Gastrocnemius medialis (tissue), 4 donors: ENCODE results near the gene EYS. TPM values are rescaled to one million over a fixed set of nuclear protein-coding genes. Genes with fewer than 3 reads are reported as not detected.

Experiments used
- ATAC-seq, 2 donors: fragments of 150-250 bp; one replicate each; pipeline ENCODE4 v1.9.1; 2016
- DNase-seq, 2 donors: peaks; one replicate each; pipeline ENCODE4 v3.0.0-alpha.2; 2019
- H3K27ac ChIP-seq, 4 donors: fragments of 200-600 bp; sonication (generic); 1 replicate in 1 of 4; 2 replicates in 3 of 4; pipeline ENCODE4 v1.5.1; 2016 to 2018; ENCODE audit warnings: mild to moderate bottlenecking in 2 of 4, moderate library complexity in 1 of 4
- H3K27me3 ChIP-seq, 3 donors: fragments of 200-600 bp; sonication (generic) in 2 of 3; 1 replicate in 1 of 3; 2 replicates in 2 of 3; pipeline versions ENCODE4 v1.5.1 to v1.6.0; 2016 to 2019; ENCODE audit warnings: mild to moderate bottlenecking in 1 of 3, moderate library complexity in 1 of 3
- H3K36me3 ChIP-seq, 2 donors: fragments of 200-600 bp; sonication (generic) in 1 of 2; one replicate each; pipeline ENCODE4 v1.5.1; 2017 to 2018
- H3K4me1 ChIP-seq, 2 donors: fragments of 200-600 bp; sonication (generic) in 1 of 2; one replicate each; pipeline ENCODE4 v1.5.1; 2016 to 2017; ENCODE audit warnings: mild to moderate bottlenecking in 2 of 2
- H3K4me3 ChIP-seq, 4 donors: fragments of 200-600 bp; sonication (generic) in 3 of 4; 1 replicate in 1 of 4; 2 replicates in 3 of 4; pipeline ENCODE4 v1.5.1; 2016 to 2019; ENCODE audit warnings: mild to moderate bottlenecking in 2 of 4
- H3K9me3 ChIP-seq, 3 donors: fragments of 200-600 bp; sonication (generic) in 2 of 3; 1 replicate in 1 of 3; 2 replicates in 2 of 3; pipeline ENCODE4 v1.5.1; 2016 to 2019
- CTCF ChIP-seq, 5 experiments: fragments of 450-650 bp in 3 of 5; fragments of 200-600 bp in 2 of 5; sonication (generic) in 2 of 5; IDR thresholded peaks in 4 of 5; conservative IDR thresholded peaks in 1 of 5; 1 replicate in 4 of 5; 2 replicates in 1 of 5; pipeline ENCODE4 v1.5.1; 2016 to 2019; ENCODE audit warnings: antibody characterized with exemption in 5 of 5, mild to moderate bottlenecking in 3 of 5, moderate library complexity in 3 of 5
- POLR2A ChIP-seq, 2 donors: fragments of 450-650 bp; IDR thresholded peaks; one replicate each; pipeline ENCODE4 v1.6.1; 2017; ENCODE audit warnings: antibody characterized with exemption in 2 of 2, mild to moderate bottlenecking in 2 of 2, moderate library complexity in 2 of 2
- in situ Hi-C, 4 donors: fragments of 200-750 bp; cut with MboI; loops; one replicate each; pipeline versions ENCODE4 v1.15.0 to v1.8.0; 2017; ENCODE audit warnings: low sequenced_read_pairs in 4 of 4
- intact Hi-C: fragments of 100-400 bp; cut with DNase I; formaldehyde crosslinking; loops from one replicate; pipeline ENCODE4 v1.15.1; 2023; ENCODE audit warnings: low total_unique reads
- total RNA-seq, 4 donors: library from RNA; depleted of rRNA; stranded (reverse); fragments of >200 nt; gene quantifications; one replicate each; pipeline versions ENCODE4 v1.1.0 to v1.2.3, GENCODE V29; 2016

The EYS gene
- total RNA-seq, 4 donors from 2014 or later: 0.20 TPM; not detected in 3

- Histone ChIP-seq H3K9me3 (no peaks in the 10 kb centered on the region), H3K4me3 (no peak overlapping the region), H3K4me1 (no peaks in the 10 kb centered on the region), H3K27me3 (no peaks in the 10 kb centered on the region), H3K27ac (no peak overlapping the region), H3K36me3 (no peaks in the 10 kb centered on the region)
- no peak for ATAC-seq
- DNase-seq: no peak
- in situ Hi-C loops: no loop called here
- intact Hi-C loops: no loop called here
- no peak for TF ChIP-seq CTCF (IDR thresholded peaks at IDR 0.05 in 4 of 5, conservative IDR thresholded peaks at IDR 0.05 in 1 of 5)
Observed at GRCh38 chr6:65071480-65071879, 635.5 kb downstream of the EYS start.

- Histone ChIP-seq H3K9me3 (no peaks in the 10 kb centered on the region), H3K4me1 (no peaks in the 10 kb centered on the region), H3K36me3 (no peaks in the 10 kb centered on the region), H3K27ac (no peak overlapping the region), H3K4me3 (no peak overlapping the region), H3K27me3 (no peaks in the 10 kb centered on the region)
- intact Hi-C loops (no loop called here), in situ Hi-C loops (no loop called here)
- TF ChIP-seq POLR2A (IDR thresholded peaks at IDR 0.05) (no peak), CTCF (IDR thresholded peaks at IDR 0.05 in 4 of 5, conservative IDR thresholded peaks at IDR 0.05 in 1 of 5) (no peak)
- ATAC-seq: no peak
- no peak for DNase-seq
Observed at GRCh38 chr6:65064844-65065243, 642.2 kb downstream of the EYS start.

GRCh38 chr6:65059568-65059967, 647.5 kb downstream of the EYS start:
- ATAC-seq: no peak
- intact Hi-C loops: no loop called here
- Histone ChIP-seq H3K36me3 (no peaks in the 10 kb centered on the region), H3K27me3 (no peaks in the 10 kb centered on the region), H3K9me3 (no peaks in the 10 kb centered on the region), H3K27ac (no peak overlapping the region), H3K4me3 (no peak overlapping the region), H3K4me1 (no peaks in the 10 kb centered on the region)
- no peak for DNase-seq
- in situ Hi-C loops: no loop called here
- TF ChIP-seq CTCF (IDR thresholded peaks at IDR 0.05 in 4 of 5, conservative IDR thresholded peaks at IDR 0.05 in 1 of 5): no peak
- no peak for TF ChIP-seq POLR2A (IDR thresholded peaks at IDR 0.05)

GRCh38 chr6:65055545-65055944, 651.5 kb downstream of the EYS start:
- in situ Hi-C loops: no loop called here

More at GRCh38 chr6:65055545-65055944, 651.5 kb downstream of the EYS start:
- no peaks in the 10 kb centered on the region for H3K27me3 ChIP-seq
- no peak for ATAC-seq
- H3K4me3 ChIP-seq: no peak overlapping the region
- no peaks in the 10 kb centered on the region for H3K4me1 ChIP-seq
- H3K36me3 ChIP-seq: no peaks in the 10 kb centered on the region
- H3K9me3 ChIP-seq: no peaks in the 10 kb centered on the region
- no peak overlapping the region for H3K27ac ChIP-seq
- TF ChIP-seq POLR2A (IDR thresholded peaks at IDR 0.05) (no peak), CTCF (IDR thresholded peaks at IDR 0.05 in 4 of 5, conservative IDR thresholded peaks at IDR 0.05 in 1 of 5) (no peak)
- DNase-seq: no peak
- intact Hi-C loops: no loop called here
